ENCODE results near the gene FGF1.

DNA sequence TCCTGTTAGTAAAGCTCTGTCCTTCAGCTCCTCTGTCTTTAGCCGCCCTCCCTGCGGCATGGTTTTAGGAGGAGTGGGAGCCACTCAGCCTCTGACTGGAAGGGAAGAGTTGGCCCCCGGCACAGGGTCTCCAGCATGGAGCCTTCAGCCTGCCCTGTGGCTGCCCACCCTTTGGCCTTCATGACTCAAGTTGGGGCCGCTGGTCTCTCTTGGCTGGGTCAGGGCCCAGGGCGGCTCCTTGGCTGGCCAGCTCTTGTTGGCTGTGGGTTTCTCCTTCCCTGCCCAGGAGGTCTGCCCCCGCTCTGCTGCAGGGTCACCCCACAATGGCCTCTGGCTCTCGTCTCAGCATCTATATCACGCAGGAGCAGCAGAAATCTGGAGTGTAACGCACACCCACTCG, 25.7 kb downstream of the FGF1 start:
- no peak for TF ChIP-seq POLR2A (IDR thresholded peaks at IDR 0.05)
- TF ChIP-seq, protein P1, sequence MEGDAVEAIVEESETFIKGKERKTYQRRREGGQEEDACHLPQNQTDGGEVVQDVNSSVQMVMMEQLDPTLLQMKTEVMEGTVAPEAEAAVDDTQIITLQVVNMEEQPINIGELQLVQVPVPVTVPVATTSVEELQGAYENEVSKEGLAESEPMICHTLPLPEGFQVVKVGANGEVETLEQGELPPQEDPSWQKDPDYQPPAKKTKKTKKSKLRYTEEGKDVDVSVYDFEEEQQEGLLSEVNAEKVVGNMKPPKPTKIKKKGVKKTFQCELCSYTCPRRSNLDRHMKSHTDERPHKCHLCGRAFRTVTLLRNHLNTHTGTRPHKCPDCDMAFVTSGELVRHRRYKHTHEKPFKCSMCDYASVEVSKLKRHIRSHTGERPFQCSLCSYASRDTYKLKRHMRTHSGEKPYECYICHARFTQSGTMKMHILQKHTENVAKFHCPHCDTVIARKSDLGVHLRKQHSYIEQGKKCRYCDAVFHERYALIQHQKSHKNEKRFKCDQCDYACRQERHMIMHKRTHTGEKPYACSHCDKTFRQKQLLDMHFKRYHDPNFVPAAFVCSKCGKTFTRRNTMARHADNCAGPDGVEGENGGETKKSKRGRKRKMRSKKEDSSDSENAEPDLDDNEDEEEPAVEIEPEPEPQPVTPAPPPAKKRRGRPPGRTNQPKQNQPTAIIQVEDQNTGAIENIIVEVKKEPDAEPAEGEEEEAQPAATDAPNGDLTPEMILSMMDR (IDR thresholded peaks at IDR 0.05), result no peak

Measured in uterus (tissue), 2 donors.